Trophoblast cell (in vitro differentiated cells and primary cell): Measurements from ENCODE around the gene AFF4.
A peak's percentile ranks its signal among the peaks of the same experiment; 100 is the strongest.
"Not testable (repeated sequence)": the region's sequence is repeated elsewhere in the genome, so short reads cannot be mapped to it uniquely, and the experiment has no call there.

ENCODE experiments used
- DNase-seq, 2 donors: peaks; one replicate each; pipeline ENCODE4 v3.0.0-alpha.2; 2016
- H2AFZ ChIP-seq: 2 replicates; pipeline ENCODE4 v1.6.1; 2013; ENCODE audit warnings: low read length, moderate library complexity, mild to moderate bottlenecking; ENCODE audit not compliant: insufficient read depth, poor library complexity
- H2AK5ac ChIP-seq: 2 replicates; pipeline ENCODE4 v1.6.1; 2013; ENCODE audit warnings: mild to moderate bottlenecking, low read length
- H2BK120ac ChIP-seq: 2 replicates; pipeline ENCODE4 v1.6.1; 2013; ENCODE audit warnings: low read length, mild to moderate bottlenecking, moderate library complexity; ENCODE audit not compliant: insufficient read depth, poor library complexity
- H2BK12ac ChIP-seq: 2 replicates; pipeline ENCODE4 v1.6.1; 2013; ENCODE audit warnings: mild to moderate bottlenecking, low read length, moderate library complexity
- H2BK5ac ChIP-seq: 2 replicates; pipeline ENCODE4 v1.6.1; 2013; ENCODE audit warnings: low read length, low read depth, moderate library complexity, mild to moderate bottlenecking; ENCODE audit not compliant: poor library complexity
- H3K14ac ChIP-seq: 2 replicates; pipeline ENCODE4 v1.6.1; 2013; ENCODE audit warnings: mild to moderate bottlenecking, low read length
- H3K18ac ChIP-seq: 2 replicates; pipeline ENCODE4 v1.6.1; 2013; ENCODE audit warnings: mild to moderate bottlenecking, low read length
- H3K23ac ChIP-seq: 2 replicates; pipeline ENCODE4 v1.6.1; 2013; ENCODE audit warnings: low read length
- H3K27ac ChIP-seq: 2 replicates; pipeline ENCODE4 v1.5.1; 2013; ENCODE audit warnings: low read depth, mild to moderate bottlenecking, inconsistent platforms, low read length, moderate library complexity
- H3K27me3 ChIP-seq: 2 replicates; pipeline ENCODE4 v1.6.1; 2013; ENCODE audit warnings: inconsistent platforms, mild to moderate bottlenecking, low read length, moderate library complexity; ENCODE audit not compliant: insufficient read depth
- H3K36me3 ChIP-seq, 2 experiments: 1 replicate in 1 of 2; 2 replicates in 1 of 2; pipeline ENCODE4 v1.6.1; 2013; ENCODE audit warnings: low read length in 2 of 2, mild to moderate bottlenecking in 2 of 2, moderate library complexity in 1 of 2; ENCODE audit not compliant: insufficient read depth in 2 of 2, control insufficient read depth in 1 of 2
- H3K4ac ChIP-seq: 2 replicates; pipeline ENCODE4 v1.6.1; 2013; ENCODE audit warnings: low read depth, mild to moderate bottlenecking, low read length, moderate library complexity
- H3K4me1 ChIP-seq, 2 experiments: 1 replicate in 1 of 2; 2 replicates in 1 of 2; pipeline ENCODE4 v1.6.1; 2013; ENCODE audit warnings: low read length in 2 of 2, mild to moderate bottlenecking in 2 of 2, moderate library complexity in 1 of 2; ENCODE audit not compliant: insufficient read depth in 2 of 2, control insufficient read depth in 1 of 2
- H3K4me2 ChIP-seq: 2 replicates; pipeline ENCODE4 v1.6.1; 2013; ENCODE audit warnings: inconsistent platforms, mild to moderate bottlenecking, low read length, moderate library complexity
- H3K4me3 ChIP-seq: 2 replicates; pipeline ENCODE4 v1.5.1; 2013; ENCODE audit warnings: mild to moderate bottlenecking, low read depth, low read length, inconsistent platforms
- H3K79me1 ChIP-seq: one replicate; pipeline ENCODE4 v1.6.1; 2013; ENCODE audit warnings: low read length
- H3K79me2 ChIP-seq: 2 replicates; pipeline ENCODE4 v1.6.1; 2013; ENCODE audit warnings: low read length, mild to moderate bottlenecking; ENCODE audit not compliant: control insufficient read depth, insufficient read depth, poor library complexity
- H3K9ac ChIP-seq: 2 replicates; pipeline ENCODE4 v1.6.1; 2013; ENCODE audit warnings: mild to moderate bottlenecking, low read length
- H3K9me3 ChIP-seq: 2 replicates; pipeline ENCODE4 v1.6.1; 2013; ENCODE audit warnings: low read depth, mild to moderate bottlenecking, control low read depth, inconsistent platforms, low read length; ENCODE audit not compliant: insufficient read depth
- H4K12ac ChIP-seq: 2 replicates; pipeline ENCODE4 v1.6.1; 2013; ENCODE audit warnings: low read depth, mild to moderate bottlenecking, low read length, moderate library complexity
- H4K8ac ChIP-seq: 2 replicates; pipeline ENCODE4 v1.6.1; 2013; ENCODE audit warnings: low read depth, mild to moderate bottlenecking, low read length, moderate library complexity
- H4K91ac ChIP-seq: one replicate; pipeline ENCODE4 v1.6.1; 2013; ENCODE audit warnings: low read depth, mild to moderate bottlenecking, low read length, moderate library complexity
- WGBS: extraction: QIAGEN DNeasy Blood & Tissue Kit; methylation state at CpG from one replicate; pipeline ENCODE4 v1.1.7; 2013; ENCODE audit warnings: missing lambda C conversion rate; ENCODE audit not compliant: insufficient read length, insufficient coverage; ENCODE audit errors: extremely low coverage; 5-methylcytosine and 5-hydroxymethylcytosine counted together

The AFF4 gene

GRCh38 chr5:132859889-132860437 is 103.5 kb downstream of the AFF4 start:
- Histone ChIP-seq H3K23ac (no peak overlapping the region), H3K27me3 (no peaks in the 10 kb centered on the region), H4K91ac (no peak overlapping the region), H2BK5ac (no peak overlapping the region), H2BK12ac (no peak overlapping the region), H3K4me2 (no peak overlapping the region), H4K8ac (no peak overlapping the region), H2AFZ (no peak overlapping the region), H3K79me1 (no peaks in the 10 kb centered on the region), H3K27ac (no peak overlapping the region), H2BK120ac (no peak overlapping the region), H3K9ac (no peak overlapping the region), H3K79me2 (no peaks in the 10 kb centered on the region), H3K36me3 (no peaks in the 10 kb centered on the region), H2AK5ac (no peak overlapping the region), H3K18ac (no peak overlapping the region), H3K4me1 (no peaks in the 10 kb centered on the region), H3K9me3 (no peaks in the 10 kb centered on the region), H3K4ac (no peak overlapping the region), H3K4me3 (no peak overlapping the region), H3K14ac (no peak overlapping the region), H4K12ac (no peak overlapping the region)
- no peak for DNase-seq
- WGBS: no CpG with 5 or more reads among the region's 2 CpGs

GRCh38 chr5:132856011-132856410 is 107.4 kb downstream of the AFF4 start:
- H3K79me2 ChIP-seq: no peaks in the 10 kb centered on the region
- H4K8ac ChIP-seq: no peak overlapping the region
- no peak overlapping the region for H3K4me2 ChIP-seq
- no peaks in the 10 kb centered on the region for H3K9me3 ChIP-seq
- no peak overlapping the region for H2BK120ac ChIP-seq
- H2BK5ac ChIP-seq: no peak overlapping the region
- no peak overlapping the region for H4K12ac ChIP-seq
- no peak overlapping the region for H2AFZ ChIP-seq
- H3K14ac ChIP-seq: no peak overlapping the region
- H3K4me3 ChIP-seq: no peak overlapping the region
- H2AK5ac ChIP-seq: no peak overlapping the region
- no peak overlapping the region for H3K27ac ChIP-seq
- no CpG with 5 or more reads among the region's 3 CpGs for WGBS
- H3K79me1 ChIP-seq: no peaks in the 10 kb centered on the region
- no peaks in the 10 kb centered on the region for H3K4me1 ChIP-seq
- H2BK12ac ChIP-seq: no peak overlapping the region
- no peak overlapping the region for H3K4ac ChIP-seq
- DNase-seq: no peak
- no peak overlapping the region for H4K91ac ChIP-seq
- H3K23ac ChIP-seq: no peak overlapping the region
- H3K9ac ChIP-seq: no peak overlapping the region
- H3K18ac ChIP-seq: no peak overlapping the region
- no peaks in the 10 kb centered on the region for H3K27me3 ChIP-seq
- no peaks in the 10 kb centered on the region for H3K36me3 ChIP-seq

DNA sequence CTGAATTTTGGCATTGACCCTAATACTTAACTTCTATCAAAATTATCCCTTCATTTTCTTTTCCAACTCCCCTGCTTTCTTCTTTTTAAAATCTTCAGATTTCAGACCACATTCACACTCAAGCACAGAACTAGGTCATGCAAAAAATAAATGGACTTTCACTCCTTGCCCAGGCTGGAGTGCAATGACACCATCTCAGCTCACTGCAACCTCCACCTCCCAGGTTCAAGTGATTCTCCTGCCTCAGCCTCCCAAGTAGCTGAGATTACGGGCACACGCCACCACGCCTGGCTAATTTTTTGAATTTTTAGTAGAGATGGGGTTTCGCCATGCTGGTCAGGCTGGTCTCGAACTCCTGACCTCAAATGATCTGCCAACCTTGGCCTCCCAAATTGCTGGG is 108.4 kb downstream of the AFF4 start:
- not testable (repeated sequence) for H2BK120ac ChIP-seq, H3K18ac ChIP-seq, H3K23ac ChIP-seq, H2AFZ ChIP-seq, H3K4me2 ChIP-seq, H3K36me3 ChIP-seq, H3K9ac ChIP-seq, H3K4ac ChIP-seq, H3K79me1 ChIP-seq, H3K4me3 ChIP-seq, H3K4me1 ChIP-seq, H3K9me3 ChIP-seq, DNase-seq, H2BK5ac ChIP-seq, H3K14ac ChIP-seq, H3K27ac ChIP-seq, H2AK5ac ChIP-seq, H3K27me3 ChIP-seq, H4K91ac ChIP-seq, H3K79me2 ChIP-seq, H4K8ac ChIP-seq, H2BK12ac ChIP-seq, H4K12ac ChIP-seq
- WGBS: no CpG with 5 or more reads among the region's 5 CpGs

DNA sequence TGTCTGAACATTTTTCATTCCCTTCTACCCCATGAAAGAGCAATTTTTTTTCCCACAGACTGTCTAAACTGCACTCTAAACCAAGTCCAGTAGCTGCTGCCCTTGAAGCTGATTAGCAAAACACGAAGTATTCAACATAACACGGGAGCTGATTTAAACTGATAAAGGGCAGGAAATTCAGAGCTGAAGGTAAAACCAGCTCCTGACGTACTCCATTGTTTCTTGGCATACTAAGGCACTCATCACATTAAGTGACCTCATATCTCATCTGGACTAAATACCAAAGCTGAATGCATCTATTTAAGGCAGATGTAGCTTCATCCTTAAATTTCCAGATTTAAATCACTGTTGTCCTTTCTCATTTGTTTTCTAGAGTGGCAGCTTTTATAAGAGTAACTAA is 109.1 kb downstream of the AFF4 start:
- no peak overlapping the region for H4K8ac ChIP-seq
- no peaks in the 10 kb centered on the region for H3K36me3 ChIP-seq
- H3K14ac ChIP-seq: no peak overlapping the region
- no peak overlapping the region for H2AFZ ChIP-seq
- H2AK5ac ChIP-seq: no peak overlapping the region
- H4K12ac ChIP-seq: no peak overlapping the region
- H3K79me1 ChIP-seq: no peaks in the 10 kb centered on the region
- H3K4me1 ChIP-seq: no peaks in the 10 kb centered on the region
- no peak overlapping the region for H3K9ac ChIP-seq
- H3K27ac ChIP-seq: no peak overlapping the region
- no peak overlapping the region for H2BK120ac ChIP-seq
- no peak overlapping the region for H3K23ac ChIP-seq
- no peak overlapping the region for H3K4me3 ChIP-seq
- no peaks in the 10 kb centered on the region for H3K79me2 ChIP-seq
- no peak overlapping the region for H2BK5ac ChIP-seq
- no peaks in the 10 kb centered on the region for H3K9me3 ChIP-seq
- H2BK12ac ChIP-seq: no peak overlapping the region
- H3K27me3 ChIP-seq: no peaks in the 10 kb centered on the region
- no CpG with 5 or more reads among the region's 3 CpGs for WGBS
- H3K4ac ChIP-seq: no peak overlapping the region
- H4K91ac ChIP-seq: no peak overlapping the region
- H3K18ac ChIP-seq: no peak overlapping the region
- H3K4me2 ChIP-seq: no peak overlapping the region
- peak; percentile 13 to 68 for DNase-seq
